GM06990 (cell line): ENCODE data around the gene ADGRD2.

Experiments
- DNase-seq: peaks from one replicate; pipeline ENCODE4 v3.0.0-alpha.2; 2011; ENCODE audit not compliant: insufficient read length; ENCODE audit errors: extremely low read depth
- H3K27me3 ChIP-seq: replicated peaks from 2 replicates; pipeline ENCODE4 v1.6.0; 2011; ENCODE audit warnings: low read length; ENCODE audit not compliant: control insufficient read depth, insufficient read depth
- H3K36me3 ChIP-seq: 2 replicates; pipeline ENCODE4 v1.5.1; 2011; ENCODE audit warnings: low read length; ENCODE audit not compliant: control insufficient read depth, insufficient read depth
- H3K4me3 ChIP-seq: replicated peaks from 2 replicates; pipeline ENCODE4 v1.5.1; 2011; ENCODE audit warnings: low read depth, mild to moderate bottlenecking, control low read depth, low read length
- TF ChIP-seq, protein P1 (sequence below): IDR thresholded peaks from 2 replicates; pipeline ENCODE4 v1.5.1; 2011; ENCODE audit warnings: low read length, control low read depth, mild to moderate bottlenecking, inconsistent platforms; ENCODE audit not compliant: insufficient read depth, poor library complexity, severe bottlenecking

Gene ADGRD2

DNA sequence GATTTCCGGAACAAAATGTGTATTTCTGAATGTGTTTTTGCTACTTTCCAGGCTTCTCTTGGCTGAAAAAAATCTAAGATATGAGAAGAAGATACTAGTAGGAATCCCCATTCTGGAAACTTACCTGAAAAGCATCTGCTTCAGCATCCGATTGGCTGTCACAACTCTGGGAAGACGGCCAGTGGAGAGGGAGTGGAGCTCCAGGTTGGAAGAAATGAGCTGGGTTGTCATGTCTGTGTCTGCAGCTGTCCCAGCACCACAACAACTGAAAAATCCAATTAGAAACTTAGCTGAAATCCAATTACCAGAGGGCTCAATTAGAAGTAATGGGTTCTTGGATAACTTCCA lies 38.0 kb upstream of the ADGRD2 start:
- TF ChIP-seq, protein P1, sequence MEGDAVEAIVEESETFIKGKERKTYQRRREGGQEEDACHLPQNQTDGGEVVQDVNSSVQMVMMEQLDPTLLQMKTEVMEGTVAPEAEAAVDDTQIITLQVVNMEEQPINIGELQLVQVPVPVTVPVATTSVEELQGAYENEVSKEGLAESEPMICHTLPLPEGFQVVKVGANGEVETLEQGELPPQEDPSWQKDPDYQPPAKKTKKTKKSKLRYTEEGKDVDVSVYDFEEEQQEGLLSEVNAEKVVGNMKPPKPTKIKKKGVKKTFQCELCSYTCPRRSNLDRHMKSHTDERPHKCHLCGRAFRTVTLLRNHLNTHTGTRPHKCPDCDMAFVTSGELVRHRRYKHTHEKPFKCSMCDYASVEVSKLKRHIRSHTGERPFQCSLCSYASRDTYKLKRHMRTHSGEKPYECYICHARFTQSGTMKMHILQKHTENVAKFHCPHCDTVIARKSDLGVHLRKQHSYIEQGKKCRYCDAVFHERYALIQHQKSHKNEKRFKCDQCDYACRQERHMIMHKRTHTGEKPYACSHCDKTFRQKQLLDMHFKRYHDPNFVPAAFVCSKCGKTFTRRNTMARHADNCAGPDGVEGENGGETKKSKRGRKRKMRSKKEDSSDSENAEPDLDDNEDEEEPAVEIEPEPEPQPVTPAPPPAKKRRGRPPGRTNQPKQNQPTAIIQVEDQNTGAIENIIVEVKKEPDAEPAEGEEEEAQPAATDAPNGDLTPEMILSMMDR = no peak
- no peaks in the 10 kb centered on the region for H3K27me3 ChIP-seq
- no peak for DNase-seq
- H3K4me3 ChIP-seq = no peak overlapping the region
- H3K36me3 ChIP-seq = peaks cover 22% of the 10 kb centered on the region

DNA sequence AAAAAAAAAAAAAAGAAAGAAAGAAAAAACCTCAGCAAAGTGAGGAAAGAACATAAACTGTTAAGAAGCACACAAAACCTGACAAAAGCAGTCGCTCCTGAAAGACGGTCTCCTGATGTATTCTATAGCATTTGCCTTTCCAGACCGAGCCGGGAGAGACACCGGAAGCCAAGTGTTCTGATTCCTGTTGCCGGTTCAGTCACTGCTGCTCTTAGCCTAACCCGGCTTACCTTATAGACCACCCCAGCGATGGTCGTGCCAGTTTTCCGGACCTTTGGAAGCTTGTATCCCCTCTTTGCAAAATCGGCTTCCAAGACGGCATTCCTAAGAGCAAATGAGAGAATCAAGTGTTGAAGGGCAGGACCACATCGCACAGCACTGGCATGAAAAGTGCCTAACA lies 35.6 kb upstream of the ADGRD2 start:
- DNase-seq = no peak
- TF ChIP-seq, protein P1 = no peak
- H3K27me3 ChIP-seq = no peaks in the 10 kb centered on the region
- peak overlapping the region; percentile 92 for H3K4me3 ChIP-seq
- peaks cover 13% of the 10 kb centered on the region for H3K36me3 ChIP-seq

DNA sequence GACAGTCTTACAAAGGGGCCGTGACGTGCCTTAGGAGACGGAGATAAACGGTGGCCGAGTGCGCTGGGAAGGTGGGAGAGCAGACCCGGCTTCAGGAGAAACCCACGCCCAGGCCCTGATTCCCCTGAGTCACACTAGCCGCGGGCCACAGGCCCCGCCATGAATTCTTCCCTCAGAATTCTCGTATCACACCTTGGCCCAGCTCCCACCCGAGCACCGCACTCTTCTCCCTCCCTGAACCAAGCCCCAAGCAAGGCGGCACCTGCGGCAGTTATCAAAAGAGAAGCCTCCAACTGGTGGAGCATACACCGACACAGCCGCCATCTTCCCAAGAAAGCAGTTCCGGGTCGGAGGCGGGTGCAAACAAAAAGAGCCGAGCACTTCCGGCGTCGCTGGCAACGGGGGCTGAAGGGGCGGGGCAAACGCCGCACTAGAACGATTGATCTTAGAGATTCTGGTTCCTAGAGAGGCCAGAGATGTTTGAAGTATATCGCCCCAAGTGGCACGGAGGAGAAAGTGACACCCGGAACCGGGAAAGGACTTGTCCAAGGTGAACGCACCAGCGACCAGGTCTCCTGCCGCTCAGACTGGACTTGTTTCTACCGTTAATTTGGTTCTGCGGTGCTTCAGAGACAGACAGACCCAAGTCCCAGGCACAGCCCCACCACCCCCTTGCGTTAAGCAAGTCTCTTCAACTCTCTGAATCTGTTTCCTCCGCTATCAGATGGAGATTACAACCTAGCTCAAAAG lies 35.0 kb upstream of the ADGRD2 start, which contains the start of gene PSMB7:
TSS of gene PSMB7 (minus strand) at position 341 of the 750 bp plus-strand sequence. CDS start at position 324, 17 bp downstream.
- H3K36me3 ChIP-seq = peaks cover 13% of the 10 kb centered on the region
- TF ChIP-seq, protein P1 = peak; percentile 80
- H3K4me3 ChIP-seq = peak within 1 kb of the TSS; percentile 92
- H3K27me3 ChIP-seq = no peaks in the 10 kb centered on the region
- DNase-seq = peak; percentile 95

DNA sequence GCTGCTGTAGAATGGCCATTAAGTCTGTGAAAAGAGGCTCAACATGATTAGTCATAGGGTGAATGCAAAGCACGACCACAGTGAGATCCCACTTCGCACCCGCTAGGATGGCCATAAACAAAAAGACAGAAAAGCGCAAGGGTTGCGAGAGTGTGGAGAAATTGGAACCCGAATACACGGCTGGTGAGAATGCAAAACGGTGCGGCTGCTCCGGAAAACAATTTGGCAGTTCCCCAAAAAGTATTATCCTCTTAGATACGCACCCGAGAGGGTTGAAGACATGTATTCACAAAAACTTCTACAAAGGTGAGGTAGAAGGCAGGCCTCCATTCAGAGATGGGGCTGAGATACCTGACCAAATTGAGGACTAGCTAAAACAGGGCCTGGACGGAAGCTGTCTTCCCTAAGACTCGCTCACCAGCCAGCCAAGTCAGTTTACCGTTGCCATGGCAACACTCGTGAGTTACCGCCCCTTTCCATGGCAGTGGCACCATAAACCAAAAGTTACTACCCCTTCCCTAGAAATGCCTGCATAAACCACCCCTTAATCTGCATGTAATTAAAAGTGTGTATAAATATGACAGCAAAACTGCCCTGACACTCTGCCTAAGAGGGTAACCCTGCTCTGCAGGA lies 34.3 kb upstream of the ADGRD2 start:
- H3K36me3 ChIP-seq = peaks cover 10% of the 10 kb centered on the region
- DNase-seq = no peak
- TF ChIP-seq, protein P1 = no peak
- H3K27me3 ChIP-seq = no peaks in the 10 kb centered on the region
- no peak overlapping the region for H3K4me3 ChIP-seq

DNA sequence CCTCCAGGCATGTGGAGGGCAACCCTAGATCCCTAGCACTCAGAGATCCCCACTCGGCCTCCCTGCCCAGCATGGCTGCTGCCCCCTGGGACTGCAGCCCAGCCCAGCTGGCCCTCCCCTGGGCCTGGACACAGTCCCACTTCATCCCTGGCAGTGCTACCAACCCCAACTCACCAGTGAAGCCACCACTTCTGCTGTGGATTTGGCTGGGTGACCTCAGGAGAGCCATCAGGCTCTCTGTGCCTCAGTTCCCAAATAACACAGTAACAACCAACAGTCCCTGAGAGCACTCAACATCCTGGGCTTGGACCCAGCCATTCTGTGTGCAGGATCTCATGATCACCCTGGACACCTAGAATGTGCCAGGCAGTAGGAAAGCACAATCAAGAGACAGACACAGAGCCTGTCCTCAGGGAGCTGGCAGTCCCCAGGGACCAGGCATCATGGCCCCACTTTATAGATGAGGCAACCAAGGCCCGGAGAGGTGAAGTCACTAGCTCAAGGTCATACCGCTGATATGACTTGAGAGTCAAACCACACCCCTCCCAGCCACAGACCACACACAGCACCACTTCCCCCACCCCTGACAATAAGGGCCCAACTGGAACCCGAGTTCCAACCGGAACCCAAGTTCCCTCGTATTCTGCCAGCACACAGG lies 30.3 kb upstream of the ADGRD2 start:
- no peaks in the 10 kb centered on the region for H3K36me3 ChIP-seq
- DNase-seq = no peak

More for the DNA sequence above, 30.3 kb upstream of the ADGRD2 start:
- TF ChIP-seq, protein P1 = no peak
- H3K27me3 ChIP-seq = no peaks in the 10 kb centered on the region
- no peak overlapping the region for H3K4me3 ChIP-seq
